PC-3 (cell line): ENCODE data around the gene THTPA.

ENCODE experiments used
- EZH2phosphoT487 ChIP-seq: fragments of 300-600 bp; sonication (generic); IDR thresholded peaks from 2 replicates; pipeline ENCODE4 v1.6.1; 2018; ENCODE audit warnings: mild to moderate bottlenecking, antibody characterized with exemption, low read length, borderline replicate concordance
- TF ChIP-seq, protein P1 (sequence below): fragments of 300-600 bp; sonication (generic); conservative IDR thresholded peaks from 2 replicates; pipeline ENCODE4 v1.5.1; 2017; ENCODE audit warnings: antibody characterized with exemption, low read depth, mild to moderate bottlenecking, low read length

DNA sequence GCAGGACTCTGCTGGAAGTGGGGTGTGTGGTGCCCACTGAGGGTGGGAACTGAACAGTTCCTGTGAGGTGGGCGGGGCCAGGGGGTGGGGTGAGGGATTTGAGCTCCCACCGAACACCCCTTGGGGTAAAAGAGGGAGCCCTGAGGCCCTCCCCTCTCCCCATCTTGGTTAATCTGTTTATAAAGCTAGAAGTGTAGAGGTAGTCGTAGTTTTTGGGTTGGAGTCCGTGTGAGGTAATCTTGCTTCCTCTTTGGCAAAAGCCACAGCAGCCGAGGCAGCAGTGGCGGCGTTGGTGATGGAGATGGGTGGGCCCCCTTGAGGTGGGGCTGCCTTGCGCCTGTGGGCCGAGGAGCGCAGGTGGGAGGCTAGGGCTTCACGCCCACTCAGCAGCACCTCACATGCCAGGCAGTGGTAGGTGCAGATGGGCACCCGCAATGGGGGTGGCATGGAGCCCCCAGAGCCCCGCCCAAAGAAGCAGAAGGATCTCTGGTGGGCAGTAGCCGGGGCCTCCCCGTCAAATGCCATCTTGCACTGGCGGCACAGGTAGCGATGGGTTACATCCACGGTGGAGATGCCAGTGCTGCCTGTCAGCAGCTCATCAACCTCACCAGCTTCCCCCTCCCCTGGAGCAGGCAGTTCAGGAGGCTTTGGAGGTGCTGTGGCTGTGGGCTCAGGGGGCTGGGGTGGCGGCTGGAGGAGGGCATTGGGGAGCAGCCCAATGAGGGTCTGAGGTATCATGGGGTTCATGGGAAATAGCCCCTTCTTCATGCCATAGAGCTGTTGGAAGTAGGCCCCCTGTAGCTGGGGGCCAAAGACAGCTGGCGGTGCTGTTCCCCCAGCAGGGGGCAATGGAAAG lies 34.1 kb upstream of the THTPA start:
- TF ChIP-seq, protein P1, sequence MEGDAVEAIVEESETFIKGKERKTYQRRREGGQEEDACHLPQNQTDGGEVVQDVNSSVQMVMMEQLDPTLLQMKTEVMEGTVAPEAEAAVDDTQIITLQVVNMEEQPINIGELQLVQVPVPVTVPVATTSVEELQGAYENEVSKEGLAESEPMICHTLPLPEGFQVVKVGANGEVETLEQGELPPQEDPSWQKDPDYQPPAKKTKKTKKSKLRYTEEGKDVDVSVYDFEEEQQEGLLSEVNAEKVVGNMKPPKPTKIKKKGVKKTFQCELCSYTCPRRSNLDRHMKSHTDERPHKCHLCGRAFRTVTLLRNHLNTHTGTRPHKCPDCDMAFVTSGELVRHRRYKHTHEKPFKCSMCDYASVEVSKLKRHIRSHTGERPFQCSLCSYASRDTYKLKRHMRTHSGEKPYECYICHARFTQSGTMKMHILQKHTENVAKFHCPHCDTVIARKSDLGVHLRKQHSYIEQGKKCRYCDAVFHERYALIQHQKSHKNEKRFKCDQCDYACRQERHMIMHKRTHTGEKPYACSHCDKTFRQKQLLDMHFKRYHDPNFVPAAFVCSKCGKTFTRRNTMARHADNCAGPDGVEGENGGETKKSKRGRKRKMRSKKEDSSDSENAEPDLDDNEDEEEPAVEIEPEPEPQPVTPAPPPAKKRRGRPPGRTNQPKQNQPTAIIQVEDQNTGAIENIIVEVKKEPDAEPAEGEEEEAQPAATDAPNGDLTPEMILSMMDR: no peak
- TF ChIP-seq EZH2phosphoT487: no peak
